Kasumi-1 (cell line): Measurements from ENCODE around the gene C17orf50.

Experiments
- DNase-seq, 2 experiments: peaks; one replicate each; lab custom pipeline; 2025; lab: John Stamatoyannopoulos, UW

C17orf50 gene

GRCh38 chr17:35760587-35760986 lies at the start of gene C17orf50:
Gene C17orf50, plus strand, starts transcription at chr17:35760887. Its CDS starts 55 bp downstream, at chr17:35760942.
- DNase-seq = no peak

GRCh38 chr17:35710950-35711349 lies 49.7 kb upstream of the C17orf50 start:
- DNase-seq = no peak

GRCh38 chr17:35713069-35713728 lies 47.5 kb upstream of the C17orf50 start:
- DNase-seq = peak in 1 of 2 experiments; percentile 6

DNA sequence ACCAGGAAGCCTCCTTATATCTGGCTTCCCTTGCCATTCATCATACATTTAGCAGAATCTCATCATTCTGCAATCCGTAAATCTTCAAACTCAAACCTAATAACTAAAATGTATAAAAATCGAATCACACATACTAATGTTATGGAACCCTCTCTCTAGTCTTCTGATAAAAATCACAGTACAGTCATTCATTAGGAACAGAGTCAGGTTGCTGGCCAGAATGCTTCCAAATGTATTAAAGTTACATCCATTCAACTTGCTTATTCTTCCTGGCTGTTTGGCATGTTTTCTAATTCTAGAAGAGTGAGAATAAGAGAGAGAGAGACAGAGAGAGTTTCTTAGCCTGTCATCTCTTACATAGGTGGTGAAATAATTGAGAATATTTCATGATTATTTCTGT lies 45.7 kb upstream of the C17orf50 start:
- no peak for DNase-seq

DNA sequence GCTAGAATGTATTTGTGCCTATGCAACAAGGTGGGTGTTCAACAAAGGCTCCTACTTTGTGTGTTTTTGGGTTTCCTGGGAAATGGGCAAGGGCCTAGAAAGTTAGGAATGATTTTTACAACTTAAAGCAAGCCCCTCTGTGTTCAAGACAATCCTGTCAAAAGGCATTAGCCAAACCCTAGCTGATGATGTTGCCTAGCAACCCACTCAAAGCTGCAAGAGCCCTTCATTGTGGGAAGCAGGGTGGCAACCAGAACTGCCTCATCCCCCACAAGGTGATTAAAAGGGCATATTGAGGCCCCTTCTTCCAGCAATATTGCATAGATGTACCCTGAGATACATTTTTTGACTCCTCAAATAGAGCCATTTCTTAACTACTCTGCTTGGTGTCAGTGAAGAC lies 45.3 kb upstream of the C17orf50 start:
- DNase-seq = no peak

- no peak for DNase-seq
Measured at GRCh38 chr17:35716173-35716572, 44.5 kb upstream of the C17orf50 start.

- no peak for DNase-seq
Measured at GRCh38 chr17:35716897-35717465, 43.7 kb upstream of the C17orf50 start.

- no peak for DNase-seq
Measured at GRCh38 chr17:35717475-35717874, 43.2 kb upstream of the C17orf50 start.

GRCh38 chr17:35723735-35724134 lies 37.0 kb upstream of the C17orf50 start:
- no peak for DNase-seq

GRCh38 chr17:35725058-35725457 lies 35.6 kb upstream of the C17orf50 start:
- DNase-seq = no peak

- DNase-seq = no peak
Measured at GRCh38 chr17:35725802-35726126, 34.9 kb upstream of the C17orf50 start.

- no peak for DNase-seq
Measured at GRCh38 chr17:35726127-35726952, 34.3 kb upstream of the C17orf50 start.

- no peak for DNase-seq
Measured at GRCh38 chr17:35726953-35727460, 33.7 kb upstream of the C17orf50 start.

DNA sequence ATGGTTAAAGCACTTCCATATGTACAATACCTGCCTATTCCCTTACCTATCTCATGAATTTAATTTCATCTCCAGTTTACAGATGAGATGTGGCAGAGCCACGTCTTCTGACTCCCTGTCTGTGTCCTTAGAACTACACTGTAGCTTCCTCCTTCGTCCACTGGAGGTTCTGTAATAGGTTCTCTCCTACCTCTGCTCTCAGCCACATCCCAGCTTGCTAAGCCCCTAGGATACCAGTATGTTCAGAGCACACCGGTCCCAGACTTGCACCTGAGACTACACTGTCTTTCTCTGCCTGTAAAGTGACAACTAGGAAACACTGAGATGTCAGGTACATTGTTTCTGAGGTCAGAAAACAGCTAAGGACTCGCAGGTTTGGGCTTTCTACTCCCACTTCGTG lies 33.1 kb upstream of the C17orf50 start:
- DNase-seq = peak in 1 of 2 experiments; percentile 11

- no peak for DNase-seq
Measured at GRCh38 chr17:35728551-35728950, 32.1 kb upstream of the C17orf50 start.

- DNase-seq = no peak
Measured at GRCh38 chr17:35729405-35729833, 31.3 kb upstream of the C17orf50 start.

DNA sequence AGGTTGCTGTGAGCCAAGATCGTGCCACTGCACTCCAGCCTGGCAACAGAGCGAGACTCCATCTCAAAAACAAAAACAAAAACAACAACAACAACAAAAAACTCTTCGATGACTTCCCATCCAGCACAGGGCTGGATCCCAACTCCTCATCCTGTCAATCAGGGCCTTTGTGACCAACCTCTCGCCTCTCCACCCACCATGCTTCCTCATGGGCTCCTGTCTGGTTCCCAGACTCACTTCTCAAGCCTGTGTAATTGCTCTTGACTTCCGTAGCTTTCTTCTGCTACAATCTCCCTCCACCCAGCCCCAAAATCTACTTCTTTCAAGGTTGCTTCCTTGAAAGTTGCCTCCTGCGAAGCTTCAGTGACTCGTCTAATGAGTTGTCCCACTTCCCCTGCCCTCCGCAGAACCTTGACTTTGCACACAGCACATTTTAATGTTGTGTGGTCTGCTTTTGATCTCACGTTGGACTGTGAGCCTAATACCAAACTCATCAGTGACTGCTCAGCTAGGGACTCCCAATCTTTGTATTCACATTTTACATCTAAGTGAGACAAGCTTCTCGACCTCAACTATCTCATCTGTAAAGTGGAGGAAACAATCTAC lies 30.2 kb upstream of the C17orf50 start:
- DNase-seq = no peak

GRCh38 chr17:35731239-35731916 lies 29.3 kb upstream of the C17orf50 start, which contains the start of gene RASL10B:
Gene RASL10B, plus strand, starts transcription at chr17:35731639. Its CDS starts 3,546 bp downstream, at chr17:35735185.
- peak; percentile 39 to 51 for DNase-seq

DNA sequence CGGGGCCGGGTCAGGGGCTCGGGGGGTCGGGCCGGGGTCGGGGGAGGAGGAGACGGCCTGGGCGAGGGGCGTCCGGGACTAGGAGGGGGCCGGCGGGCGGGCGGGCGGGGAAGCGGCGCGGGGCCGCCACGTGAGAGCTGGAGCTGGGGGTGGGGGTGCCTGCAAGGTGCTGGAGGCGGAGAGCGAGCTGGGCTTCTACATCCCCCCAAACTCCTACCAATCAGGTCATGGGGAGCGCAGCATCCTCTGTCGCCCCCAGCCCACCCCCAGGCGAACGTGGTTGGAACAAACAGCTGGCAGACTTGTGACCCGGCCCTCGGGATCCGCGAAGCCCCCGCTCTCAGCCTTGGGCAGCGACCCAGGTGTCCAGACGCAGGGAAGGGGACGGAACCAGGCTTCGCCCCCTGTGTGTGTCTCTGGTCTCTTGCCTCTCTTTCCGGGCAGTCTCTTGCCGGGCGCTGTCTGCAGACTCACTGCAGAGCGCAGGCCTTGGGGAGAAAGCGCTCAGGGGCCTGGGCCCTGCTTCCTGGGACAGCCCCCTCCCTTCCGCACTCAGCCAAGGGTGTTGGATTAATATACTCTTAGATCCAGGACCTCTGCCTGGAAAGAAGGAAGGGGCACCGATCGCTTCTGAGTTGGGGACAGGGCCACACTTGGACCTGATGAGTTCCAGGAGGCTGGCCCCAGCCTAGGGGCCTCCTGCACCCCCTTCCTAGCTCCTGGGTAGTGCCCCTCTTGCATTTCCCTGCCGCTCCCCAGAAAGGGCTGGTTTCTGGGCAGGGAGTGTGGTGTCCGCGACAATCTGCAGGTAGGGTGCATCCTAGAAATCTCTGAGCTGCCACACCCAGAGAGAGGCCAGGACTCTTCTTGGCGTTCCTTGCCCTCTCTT lies 28.5 kb upstream of the C17orf50 start:
- no peak for DNase-seq

GRCh38 chr17:35732806-35733136 lies 27.9 kb upstream of the C17orf50 start:
- DNase-seq = no peak

DNA sequence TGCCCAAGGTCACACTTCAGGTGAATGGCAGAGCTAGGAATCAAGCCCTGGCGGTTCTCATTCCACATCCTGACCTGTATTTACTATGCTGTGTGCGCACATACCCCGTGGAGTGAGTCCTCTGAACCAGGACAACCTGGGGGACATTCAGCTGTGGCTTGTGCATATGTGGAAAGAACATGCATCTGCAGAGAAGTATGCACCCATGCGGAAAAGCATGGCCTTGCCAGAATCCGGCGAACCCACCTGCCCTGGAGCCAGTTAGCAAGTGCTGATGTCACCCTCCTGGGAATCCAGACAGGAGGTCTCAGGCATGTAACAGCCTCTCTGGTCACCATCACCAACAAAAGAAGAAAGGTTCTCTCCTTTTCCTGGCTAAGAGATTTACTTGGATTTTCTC lies 27.3 kb upstream of the C17orf50 start:
- no peak for DNase-seq
